Body of pancreas (tissue), 4 donors: ENCODE data around the gene ACTN2.

Source experiments
- POLR2A ChIP-seq, 3 donors: fragments of 450-650 bp; IDR thresholded peaks; one replicate each; pipeline ENCODE4 v1.6.1; 2016; ENCODE audit warnings: antibody characterized with exemption in 3 of 3, mild to moderate bottlenecking in 2 of 3
- TF ChIP-seq, protein P1 (sequence below), 7 experiments: fragments of 450-650 bp in 4 of 7; fragments of 200-600 bp in 3 of 7; sonication (generic) in 3 of 7; IDR thresholded peaks; one replicate each; pipeline ENCODE4 v1.5.1; 2016 to 2019; ENCODE audit warnings: antibody characterized with exemption in 7 of 7

GRCh38 chr1:236773919-236774318, 87.6 kb downstream of the ACTN2 start:
- TF ChIP-seq, protein P1, sequence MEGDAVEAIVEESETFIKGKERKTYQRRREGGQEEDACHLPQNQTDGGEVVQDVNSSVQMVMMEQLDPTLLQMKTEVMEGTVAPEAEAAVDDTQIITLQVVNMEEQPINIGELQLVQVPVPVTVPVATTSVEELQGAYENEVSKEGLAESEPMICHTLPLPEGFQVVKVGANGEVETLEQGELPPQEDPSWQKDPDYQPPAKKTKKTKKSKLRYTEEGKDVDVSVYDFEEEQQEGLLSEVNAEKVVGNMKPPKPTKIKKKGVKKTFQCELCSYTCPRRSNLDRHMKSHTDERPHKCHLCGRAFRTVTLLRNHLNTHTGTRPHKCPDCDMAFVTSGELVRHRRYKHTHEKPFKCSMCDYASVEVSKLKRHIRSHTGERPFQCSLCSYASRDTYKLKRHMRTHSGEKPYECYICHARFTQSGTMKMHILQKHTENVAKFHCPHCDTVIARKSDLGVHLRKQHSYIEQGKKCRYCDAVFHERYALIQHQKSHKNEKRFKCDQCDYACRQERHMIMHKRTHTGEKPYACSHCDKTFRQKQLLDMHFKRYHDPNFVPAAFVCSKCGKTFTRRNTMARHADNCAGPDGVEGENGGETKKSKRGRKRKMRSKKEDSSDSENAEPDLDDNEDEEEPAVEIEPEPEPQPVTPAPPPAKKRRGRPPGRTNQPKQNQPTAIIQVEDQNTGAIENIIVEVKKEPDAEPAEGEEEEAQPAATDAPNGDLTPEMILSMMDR (IDR thresholded peaks at IDR 0.05), result no peak
- no peak for TF ChIP-seq POLR2A (IDR thresholded peaks at IDR 0.05)
